Measurements from ENCODE around the gene KLHL18.

GRCh38 chr3:47342151-47342550 is 59.4 kb downstream of the KLHL18 start:
- TF ChIP-seq CTCF (IDR thresholded peaks at IDR 0.05; ENCODE audit: low read depth, low read length, missing input control) (no peak), YY1 (IDR thresholded peaks at IDR 0.05) (no peak), MAX (IDR thresholded peaks at IDR 0.05) (no peak), JUND (IDR thresholded peaks at IDR 0.05) (no peak), HNF4G (IDR thresholded peaks at IDR 0.05) (no peak), RAD21 (IDR thresholded peaks at IDR 0.05) (no peak), REST (IDR thresholded peaks at IDR 0.05) (no peak), NR2F2 (IDR thresholded peaks at IDR 0.05) (no peak)

Data from liver (tissue), 3 donors.